Stimulated activated CD4-positive, alpha-beta T cell treated with anti-CD3 and anti-CD28 coated beads, Interleukin-1b, Interleukin-23, amount 100 ng/mL, for 24 hours (primary cell): ENCODE results near the gene EFCAB12.
"Not testable (repeated sequence)": the region's sequence is repeated elsewhere in the genome, so short reads cannot be mapped to it uniquely, and the experiment has no call there.

Experiments
- DNase-seq, 4 experiments: peaks; one replicate each; pipeline ENCODE4 v3.0.0-alpha.2; 2020; ENCODE audit warnings: low read depth in 4 of 4, low spot score in 1 of 4

Gene EFCAB12

DNA sequence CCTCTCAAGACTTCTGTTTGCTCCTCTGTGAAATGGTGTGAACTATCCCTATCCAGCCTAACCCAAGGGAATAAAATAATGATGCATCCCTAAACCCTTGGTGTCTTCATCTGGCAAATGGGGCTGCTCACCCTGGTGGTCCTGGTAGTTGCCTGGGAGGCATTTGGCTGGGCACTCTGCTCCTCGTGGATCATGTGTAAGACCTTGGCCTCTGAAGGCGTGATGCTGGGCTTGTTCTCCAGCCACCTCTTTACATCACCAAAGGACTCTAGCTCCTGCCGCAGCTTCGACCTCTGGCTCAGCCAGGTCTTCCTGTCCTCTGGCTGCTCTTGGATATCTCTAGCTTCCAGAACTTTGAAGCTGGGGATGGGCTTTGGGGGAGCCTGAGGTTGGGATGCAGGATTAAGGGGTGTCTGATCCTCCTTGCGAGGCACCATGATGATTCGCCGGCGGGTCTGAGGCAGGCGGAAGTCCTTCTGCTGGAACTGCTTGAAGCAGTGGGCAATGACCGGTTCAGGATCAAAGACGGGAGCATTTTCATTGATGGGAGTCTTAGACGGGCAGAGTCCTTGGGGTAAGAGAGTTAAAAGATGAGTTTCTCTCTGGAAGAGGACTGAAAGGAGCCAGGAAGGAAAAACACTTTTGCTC is 7.1 kb downstream of the EFCAB12 start:
- DNase-seq: no peak

DNA sequence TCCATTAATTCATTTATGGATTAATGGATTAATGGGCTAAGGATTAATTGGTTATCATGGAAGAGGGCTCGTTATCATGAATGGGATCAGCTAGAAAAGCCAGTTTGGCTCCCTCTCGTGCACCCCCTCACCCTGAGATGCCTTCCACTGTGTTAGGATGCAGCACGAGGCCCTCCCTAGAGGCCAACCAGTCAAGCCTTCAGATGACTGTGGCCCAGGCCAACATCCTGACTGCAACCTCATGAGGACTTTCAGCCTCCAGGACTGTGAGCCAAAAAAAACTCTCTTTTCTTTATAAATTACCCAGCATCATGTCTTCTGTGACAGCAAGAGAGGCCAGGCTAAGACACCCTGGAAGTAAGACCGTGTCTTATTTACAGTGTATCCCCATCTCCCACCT is 9.0 kb downstream of the EFCAB12 start:
- no peak for DNase-seq

DNA sequence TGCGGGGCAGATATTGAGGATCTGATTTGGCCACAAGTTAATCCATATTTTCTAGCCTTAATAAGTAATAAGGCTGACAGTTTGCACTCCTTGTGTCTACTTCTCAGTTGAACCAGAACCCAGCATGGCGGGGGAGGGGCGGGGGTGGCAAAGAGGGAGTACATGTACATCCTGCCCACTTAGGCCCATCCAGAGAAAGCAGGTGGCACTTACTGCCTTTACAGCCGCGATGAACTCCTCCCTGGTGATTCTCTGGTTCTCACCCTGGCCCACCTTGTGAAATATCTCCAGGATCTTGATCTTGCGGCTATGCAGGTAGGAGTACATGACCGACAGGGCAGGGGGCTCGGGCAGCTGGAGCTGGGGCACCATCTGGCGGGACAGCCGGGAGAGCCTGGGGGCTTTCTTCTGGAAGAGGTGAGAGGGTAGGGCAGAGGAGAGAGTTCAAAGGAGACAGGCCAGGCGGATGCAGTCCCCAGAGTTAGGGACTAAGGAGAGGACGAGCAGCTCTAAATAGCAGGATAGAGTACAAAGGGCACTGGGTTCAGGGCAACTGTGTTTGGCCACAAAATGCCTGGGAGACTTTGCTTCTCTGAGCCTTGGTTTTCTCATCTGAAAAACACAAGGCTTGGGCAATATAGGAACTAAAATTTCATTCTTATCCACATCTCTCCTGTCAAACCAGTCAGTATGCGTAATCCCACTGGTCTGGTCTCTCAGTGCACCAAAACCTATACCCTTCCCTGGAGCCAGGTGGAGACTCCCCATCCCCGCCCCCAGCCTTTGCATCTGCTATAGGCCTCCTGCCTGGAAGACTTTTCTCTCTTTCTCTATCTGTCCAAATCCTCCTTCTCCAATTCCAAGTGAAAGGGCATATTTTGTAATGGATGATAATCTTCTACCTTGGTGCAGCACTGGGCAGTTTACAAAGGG is 10.1 kb downstream of the EFCAB12 start:
- no peak for DNase-seq

DNA sequence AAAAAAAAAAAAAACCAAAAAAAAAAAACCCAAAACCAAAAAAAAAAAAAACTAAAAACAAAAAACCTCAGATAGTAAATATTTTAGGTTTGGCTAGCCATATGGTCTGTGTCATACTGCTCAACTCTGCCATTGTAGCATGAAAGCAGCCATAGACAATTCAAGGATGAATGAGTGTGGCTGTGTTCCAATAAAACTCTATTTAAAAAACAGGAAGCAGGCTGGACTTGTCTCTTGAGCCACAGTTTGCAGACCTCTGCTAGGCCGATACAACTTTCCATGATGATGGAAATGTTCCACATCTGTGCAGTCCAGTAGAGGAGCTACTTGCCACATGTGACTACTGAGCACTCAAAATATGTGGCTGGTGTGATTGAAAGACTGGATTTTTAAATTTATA is 11.1 kb downstream of the EFCAB12 start:
- DNase-seq: no peak

DNA sequence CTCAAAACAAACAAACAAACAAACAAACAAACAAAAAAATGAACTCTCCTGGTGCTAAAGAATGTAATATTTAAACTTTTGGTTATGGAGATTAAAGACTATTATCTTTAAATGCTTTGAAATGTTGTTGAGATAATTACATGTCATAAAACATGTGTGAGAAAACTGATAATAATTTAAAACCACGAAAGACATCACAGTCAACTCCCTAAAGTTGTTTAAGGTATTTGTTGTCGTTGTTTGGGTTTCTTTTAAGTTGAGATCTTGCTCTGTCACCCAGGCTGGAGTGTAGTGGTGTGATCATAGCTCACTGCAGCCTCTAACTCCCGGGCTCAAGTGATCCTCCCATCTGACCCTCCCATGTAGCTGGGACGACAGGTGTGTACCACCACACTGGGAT is 12.0 kb downstream of the EFCAB12 start:
- DNase-seq: no peak

DNA sequence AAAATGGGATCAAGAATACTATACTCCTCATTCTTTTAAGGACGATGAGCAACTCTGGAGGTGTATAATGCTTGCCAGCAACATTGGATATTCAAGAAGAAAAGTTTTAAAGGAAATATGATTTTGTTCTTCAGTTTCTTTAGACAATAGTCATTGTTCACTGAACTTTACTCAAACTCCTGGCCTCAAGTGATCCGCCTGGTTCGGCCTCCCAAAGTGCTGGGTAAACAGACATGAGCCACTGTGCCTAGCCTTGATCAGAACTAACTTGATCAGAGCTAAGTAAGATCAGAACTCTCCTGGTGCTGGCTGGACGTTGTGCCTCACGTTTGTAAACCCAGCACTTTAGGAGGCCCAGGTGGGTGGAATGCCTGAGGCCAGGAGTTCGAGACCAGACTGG is 12.6 kb downstream of the EFCAB12 start:
- DNase-seq: no peak

DNA sequence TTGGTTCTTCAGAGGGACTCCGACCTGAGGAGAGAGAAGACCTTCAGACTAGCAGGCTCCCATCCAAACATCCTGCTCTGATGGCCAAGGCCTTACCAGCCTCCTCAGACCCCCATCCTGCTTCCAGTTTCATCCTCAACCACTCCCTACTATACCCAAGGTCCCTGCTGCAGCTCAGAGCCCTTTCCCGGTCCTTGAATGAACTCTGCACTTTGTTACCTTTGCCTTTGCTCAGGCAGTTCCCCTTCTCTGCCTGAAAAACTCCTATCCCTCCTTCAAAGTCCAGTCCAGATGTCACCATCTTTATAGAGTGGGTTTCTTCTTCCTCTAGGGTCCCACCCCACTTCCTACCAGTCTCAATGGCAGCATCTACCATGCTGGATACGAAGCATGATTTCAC is 13.1 kb downstream of the EFCAB12 start:
- DNase-seq: no peak

DNA sequence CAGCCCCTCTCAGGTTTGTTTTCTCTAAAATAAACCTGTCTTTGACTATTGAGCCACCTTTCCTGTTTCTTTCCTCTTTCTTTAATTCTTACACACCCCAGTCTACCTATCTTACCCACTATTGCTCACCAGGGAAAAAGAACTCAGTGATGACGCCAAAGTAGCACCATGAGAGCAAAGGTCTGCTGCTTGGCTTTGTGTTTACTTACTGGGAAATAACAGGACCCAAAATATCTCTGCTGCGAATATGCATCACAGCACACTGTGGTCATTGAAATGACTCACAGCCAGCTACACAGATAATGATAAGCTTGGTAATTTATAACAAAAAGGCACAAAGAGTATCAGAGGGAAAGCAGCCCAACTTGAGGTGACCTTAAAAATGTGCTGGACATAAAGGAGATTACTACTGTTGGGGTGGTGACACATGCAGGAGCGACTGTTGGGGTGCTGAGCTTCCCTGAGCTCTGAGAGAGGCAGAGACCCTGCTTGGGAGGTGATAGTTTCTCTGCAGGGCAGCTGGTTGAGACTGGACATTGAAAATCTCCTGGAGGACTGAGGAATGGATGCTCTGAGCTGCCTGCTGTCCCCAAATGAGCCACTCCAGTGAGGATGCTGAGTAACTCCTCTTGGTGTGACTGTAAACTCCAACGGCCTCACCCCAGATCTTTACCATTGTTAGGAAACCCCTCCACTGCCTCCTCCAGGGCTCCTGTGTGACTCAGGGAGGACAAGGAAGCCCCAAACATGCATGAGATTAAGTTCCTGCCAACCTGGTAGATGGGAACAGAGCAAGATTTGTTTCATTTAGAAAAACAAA is 14.5 kb downstream of the EFCAB12 start:
- DNase-seq: no peak

DNA sequence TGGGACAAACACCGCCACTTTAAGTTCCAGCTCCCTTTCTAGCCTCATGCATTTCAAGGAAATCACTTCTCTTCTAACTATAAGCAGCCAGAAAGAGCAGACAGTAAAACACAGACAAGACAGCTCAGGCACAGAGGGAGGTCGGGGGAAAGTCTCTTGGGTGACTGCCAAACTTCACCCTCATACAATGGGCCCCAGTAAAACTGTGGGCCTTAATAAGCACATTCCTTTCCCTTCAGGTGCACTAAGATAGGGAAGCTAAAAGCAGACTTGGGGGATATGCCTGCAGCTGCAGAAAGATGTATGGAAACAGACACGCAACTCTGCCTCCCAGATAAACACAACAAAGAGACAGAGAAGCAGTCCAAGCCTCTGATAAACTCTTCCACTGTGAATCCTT is 15.2 kb downstream of the EFCAB12 start:
- not testable (repeated sequence) for DNase-seq

DNA sequence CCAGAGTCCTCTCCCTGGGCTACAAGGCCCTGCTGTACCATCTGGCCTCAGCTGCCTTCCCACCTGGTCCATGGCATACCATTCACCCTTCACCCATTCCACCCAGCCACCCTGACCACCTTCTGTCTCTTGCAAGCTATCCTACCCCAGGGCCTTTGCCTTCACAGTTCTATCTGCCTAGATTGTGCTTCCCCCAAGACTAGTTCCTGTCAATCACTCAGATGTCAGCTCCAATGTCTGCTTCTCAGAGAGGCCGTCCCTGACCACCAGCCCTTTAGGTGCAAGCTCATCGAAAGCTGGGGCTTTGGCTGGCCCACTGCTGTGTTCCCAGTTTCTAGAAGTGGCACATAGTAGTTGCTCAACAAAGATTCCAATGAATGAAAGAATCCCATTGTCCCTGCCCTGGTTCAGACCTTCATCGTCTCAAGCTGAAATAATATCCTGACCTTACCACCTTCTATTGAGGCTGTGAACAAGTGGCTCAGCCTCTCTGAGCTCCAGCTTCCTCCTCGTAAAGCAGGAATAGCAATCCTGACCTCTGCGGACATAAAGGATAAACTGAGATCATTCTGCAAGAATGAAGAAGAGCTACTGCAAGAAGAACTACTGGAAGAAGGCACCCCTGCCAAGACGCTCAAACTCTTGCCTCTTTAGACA is 15.8 kb downstream of the EFCAB12 start:
- no peak for DNase-seq

DNA sequence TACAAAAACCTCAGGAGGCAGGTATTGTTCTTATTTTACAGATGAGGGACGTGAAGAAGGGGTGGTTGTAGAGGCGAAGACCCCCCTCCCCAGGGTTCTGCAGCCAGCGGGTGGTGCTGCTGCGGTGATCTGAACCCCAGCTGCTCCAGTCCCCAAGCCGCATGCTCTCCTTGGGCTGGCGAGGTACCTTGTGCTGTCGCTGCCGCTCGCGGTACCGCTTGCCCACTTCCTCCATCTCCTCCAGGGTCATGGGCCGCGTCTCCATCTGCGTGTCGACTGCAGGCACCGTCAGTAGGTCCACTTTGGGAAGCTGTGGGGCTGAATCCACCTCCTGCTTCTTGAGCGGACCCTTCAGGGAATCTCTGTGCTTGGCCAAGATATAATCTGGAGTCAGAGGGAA is 17.5 kb downstream of the EFCAB12 start:
- DNase-seq: no peak

DNA sequence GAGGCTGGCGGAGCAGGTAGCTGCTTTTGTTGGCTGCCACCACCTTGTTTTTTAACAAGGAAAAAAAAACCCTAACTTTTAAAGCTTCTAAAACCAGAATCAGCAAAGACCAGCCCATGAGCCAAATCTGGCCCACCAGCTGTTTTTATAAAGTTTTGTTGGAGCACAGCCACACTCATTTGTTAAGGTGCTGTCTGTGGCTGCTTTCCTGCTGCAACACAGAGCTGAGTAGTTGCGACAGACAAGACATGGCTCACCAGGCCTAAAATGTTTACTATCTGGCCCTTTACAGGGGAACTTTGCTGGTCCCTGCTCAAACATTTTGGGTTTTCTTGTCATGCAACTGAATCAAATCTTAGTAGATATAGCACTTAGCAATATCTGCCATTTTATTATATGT is 18.9 kb downstream of the EFCAB12 start:
- no peak for DNase-seq

DNA sequence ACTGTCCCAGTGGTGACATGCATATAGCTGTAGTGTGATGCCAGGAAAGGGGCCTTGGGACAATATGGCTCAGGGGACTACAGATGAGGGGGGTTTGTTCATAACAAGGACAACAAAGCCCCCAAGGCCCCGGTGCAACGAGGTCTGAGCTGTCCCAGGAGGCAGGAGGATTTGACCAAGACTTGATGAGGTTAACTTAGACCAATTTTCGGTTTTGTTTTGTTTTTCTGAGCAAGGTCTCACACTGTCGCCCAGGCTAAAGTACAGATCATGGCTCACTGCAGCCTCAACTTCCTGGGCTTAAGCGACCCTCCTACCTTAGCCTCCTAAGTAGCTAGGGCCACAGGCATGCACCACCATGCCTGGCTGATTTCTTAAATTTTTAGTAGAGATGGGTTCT is 23.8 kb downstream of the EFCAB12 start:
- DNase-seq: no peak

DNA sequence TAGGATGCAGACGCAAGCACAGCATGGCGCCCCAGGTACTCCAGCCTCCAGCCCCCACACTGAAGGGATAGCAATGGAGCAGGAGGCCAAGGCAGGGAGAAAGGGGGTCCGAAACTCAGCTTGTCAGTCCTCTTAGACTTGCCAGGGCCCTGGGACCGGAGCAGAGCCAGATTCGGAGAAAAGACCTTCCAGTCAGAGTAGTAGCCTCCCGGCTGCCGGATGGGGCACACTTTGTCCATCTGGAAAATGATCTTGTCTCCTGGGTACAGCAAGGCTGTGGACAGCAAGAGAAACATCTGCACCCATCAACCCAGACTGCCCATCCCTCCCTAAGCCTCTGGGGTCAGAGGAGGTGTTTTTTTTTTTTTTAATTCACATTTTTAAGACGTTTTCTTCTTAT is 24.3 kb downstream of the EFCAB12 start:
- no peak for DNase-seq

DNA sequence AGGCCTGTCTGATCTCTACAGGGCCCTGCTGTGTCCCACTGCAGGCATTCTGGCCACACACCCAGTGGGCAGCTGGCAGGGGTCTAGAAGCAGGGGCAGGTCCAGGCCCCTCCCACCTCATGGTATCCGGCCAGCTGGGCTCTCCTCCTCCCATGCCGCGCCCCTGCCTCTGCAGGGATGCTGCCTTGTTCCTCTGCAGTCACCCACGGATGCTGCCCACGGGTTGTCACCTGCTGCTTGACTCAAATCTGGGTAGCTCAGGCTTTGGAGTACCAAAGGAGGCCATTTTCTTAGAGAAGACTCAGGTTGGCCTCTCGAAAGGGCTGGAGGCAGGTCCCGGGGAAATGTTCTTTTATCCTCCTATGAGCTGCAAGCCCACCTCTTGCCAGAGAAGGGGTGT is 25.0 kb downstream of the EFCAB12 start:
- DNase-seq: no peak

DNA sequence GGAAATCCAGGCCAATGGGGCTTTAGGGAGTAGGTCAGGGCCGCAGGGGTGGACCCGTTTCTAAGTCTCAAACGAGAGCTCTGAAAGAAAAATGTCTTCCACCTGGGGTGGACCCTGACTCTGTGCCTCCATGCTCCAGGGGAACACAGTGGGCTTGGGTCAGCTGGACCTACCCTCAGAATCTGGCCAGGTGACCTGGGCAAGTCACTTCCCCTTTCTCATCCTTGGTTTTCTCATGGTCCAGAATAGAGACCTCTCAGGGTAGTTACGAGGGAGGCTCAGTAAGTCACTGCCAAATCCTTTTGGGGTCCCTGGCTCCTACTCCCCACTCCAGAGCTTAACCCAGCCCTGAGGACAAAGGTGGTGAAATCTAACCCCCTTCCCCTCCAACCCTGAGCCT is 25.8 kb downstream of the EFCAB12 start:
- no peak for DNase-seq

DNA sequence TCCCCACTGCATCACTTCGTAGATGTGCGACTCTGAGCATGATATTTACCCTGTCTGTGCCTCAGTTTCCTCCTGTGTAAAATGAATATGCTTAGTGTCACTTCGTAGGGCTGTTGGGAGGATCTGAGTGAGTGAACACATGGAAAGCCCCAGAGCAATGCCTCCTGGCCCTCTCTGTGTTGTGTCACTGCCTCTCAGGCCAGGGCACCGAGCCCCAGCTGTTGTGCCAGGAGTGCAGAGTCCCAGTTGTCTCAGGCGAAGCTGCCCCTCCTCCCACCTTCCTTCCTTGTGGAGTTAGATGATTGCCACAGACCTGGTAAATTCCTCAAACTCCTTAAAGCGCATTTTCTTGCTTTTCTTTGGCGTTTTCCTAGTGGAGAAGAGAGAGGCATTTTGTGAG is 26.2 kb downstream of the EFCAB12 start:
- no peak for DNase-seq

DNA sequence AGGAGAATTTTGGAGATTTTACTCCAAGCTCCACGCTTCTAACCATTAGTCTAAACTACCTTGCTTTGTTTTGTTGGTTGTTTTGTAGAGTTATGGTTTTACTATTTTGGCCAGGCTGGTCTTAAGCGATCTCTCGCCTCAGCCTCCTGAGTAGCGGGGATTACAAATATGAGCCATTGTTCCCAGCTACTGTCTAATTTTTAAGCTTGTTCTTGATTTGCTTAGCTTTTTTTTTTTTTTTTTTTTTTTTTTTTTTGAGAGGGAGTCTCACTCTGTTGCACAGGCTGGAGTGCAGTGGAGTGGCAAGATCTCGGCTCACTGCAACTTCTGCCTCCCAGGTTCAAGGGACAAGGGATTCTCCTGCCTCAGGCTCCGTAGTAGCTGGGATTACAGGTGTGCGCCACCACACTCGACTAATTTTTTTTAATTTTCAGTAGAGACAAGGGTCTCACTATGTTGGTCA is 28.5 kb downstream of the EFCAB12 start:
- no peak for DNase-seq

DNA sequence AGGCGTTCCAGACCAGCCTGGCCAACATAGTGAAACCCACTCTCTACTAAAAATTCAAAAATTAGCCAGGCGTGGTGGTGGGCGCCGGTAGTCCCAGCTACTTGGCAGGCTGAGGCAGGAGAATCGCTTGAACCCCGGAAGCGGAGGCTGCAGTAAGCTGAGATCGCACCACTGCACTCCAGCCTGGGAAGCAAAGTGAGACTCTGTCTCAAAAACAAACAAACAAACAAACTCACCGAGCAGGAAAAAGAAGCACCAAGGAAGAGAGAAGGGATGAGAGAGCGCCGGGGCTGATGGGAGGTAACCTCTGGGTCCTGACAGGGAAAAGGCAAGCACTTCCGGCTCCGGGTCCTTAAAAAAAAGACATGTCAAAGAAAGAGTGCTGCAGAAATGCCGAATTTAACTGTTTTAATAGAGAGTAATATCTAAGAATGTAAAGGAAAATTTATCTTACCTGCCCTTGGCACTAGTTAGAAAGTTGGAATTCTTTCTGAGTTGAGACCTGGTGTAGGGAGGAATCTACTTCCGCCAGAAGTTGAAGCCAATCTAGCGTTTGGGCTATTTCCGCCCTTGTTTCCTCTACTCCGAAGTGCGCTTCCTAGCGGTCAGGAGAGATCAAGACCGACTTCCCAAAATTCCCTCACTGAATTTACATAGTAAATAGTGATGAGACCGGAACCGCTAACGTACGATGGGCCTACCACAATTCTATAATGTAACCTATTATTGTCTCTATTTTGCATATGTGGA is 29.1 kb downstream of the EFCAB12 start:
- DNase-seq: peak; percentile 42 to 54 (median 46)

DNA sequence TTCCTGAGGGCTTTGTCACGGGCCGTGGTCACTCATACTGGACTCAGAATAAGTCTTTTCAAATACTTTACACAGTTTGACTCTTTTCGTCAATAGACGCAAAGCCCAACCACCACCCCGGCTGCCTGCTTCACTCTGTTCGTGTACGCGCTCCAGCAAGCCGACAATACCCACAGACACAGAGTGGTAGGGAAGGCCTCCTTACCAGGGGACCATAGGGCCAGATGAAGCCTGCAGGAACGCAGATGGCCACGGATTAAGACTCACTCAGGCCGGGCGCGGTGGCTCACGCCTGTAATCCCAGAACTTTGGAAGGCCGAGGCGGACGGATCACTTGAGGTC is 29.7 kb downstream of the EFCAB12 start:
- no peak for DNase-seq
